WTC11 (cell line): Measurements from ENCODE around the gene LRRC4B.

Source experiments
- CTCF ChIP-seq: fragments of 200-600 bp; IDR thresholded peaks from 2 replicates; pipeline ENCODE4 v1.8.0; 2022; ENCODE audit warnings: antibody characterized with exemption
- JUN ChIP-seq: sonication (generic); formaldehyde crosslinking; IDR thresholded peaks from 2 replicates; pipeline ENCODE4 v1.8.0; 2023; ENCODE audit warnings: mild to moderate bottlenecking, missing genetic modification reagents
- NR3C1 ChIP-seq: sonication (generic); formaldehyde crosslinking; conservative IDR thresholded peaks from 2 replicates; pipeline ENCODE4 v1.8.1; 2023; ENCODE audit warnings: low read depth, mild to moderate bottlenecking, missing genetic modification reagents
- TCF7 ChIP-seq: sonication (generic); formaldehyde crosslinking; IDR thresholded peaks from 2 replicates; pipeline ENCODE4 v1.8.0; 2022; ENCODE audit warnings: mild to moderate bottlenecking, low read depth, missing genetic modification reagents, moderate library complexity
- ZBTB21 ChIP-seq: sonication (generic); formaldehyde crosslinking; IDR thresholded peaks from 2 replicates; pipeline ENCODE4 v1.8.1; 2023; ENCODE audit warnings: mild to moderate bottlenecking, missing genetic modification reagents, borderline replicate concordance

GRCh38 chr19:50519006-50519575, 49.1 kb downstream of the LRRC4B start:
- TF ChIP-seq JUN (CRISPR knock-in tag) (no peak), CTCF (no peak), NR3C1 (CRISPR knock-in tag) (no peak), TCF7 (CRISPR knock-in tag) (no peak), ZBTB21 (CRISPR knock-in tag) (no peak)
